Measurements from ENCODE around the gene TSEN34. TPM values are rescaled to one million over a fixed set of nuclear protein-coding genes. Genes with fewer than 3 reads are reported as not detected.
"Not testable (repeated sequence)": the region's sequence is repeated elsewhere in the genome, so short reads cannot be mapped to it uniquely, and the experiment has no call there.

TSEN34 gene
- total RNA-seq, 1 experiment from 2014 or later = 32.0 TPM

DNA sequence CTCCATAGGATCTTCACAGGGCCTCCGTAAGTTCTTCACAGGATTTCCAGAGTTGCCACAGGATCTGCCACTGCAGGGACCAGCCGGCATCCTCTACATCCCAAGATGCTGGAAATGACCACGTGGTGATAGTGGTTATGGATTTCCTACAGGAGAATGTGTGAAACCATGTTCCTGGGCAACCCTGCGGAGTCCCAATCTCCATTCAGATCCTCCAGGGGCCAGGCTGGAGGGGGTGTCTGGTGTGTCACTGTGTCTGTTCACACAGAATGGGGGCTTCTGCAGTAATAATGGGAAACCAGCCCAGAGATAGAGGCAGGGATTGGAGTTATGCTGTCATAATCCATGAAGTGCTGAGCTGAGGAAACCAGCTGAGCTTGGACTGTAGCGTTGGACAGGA lies 42.8 kb downstream of the TSEN34 start:
- Mint-ChIP-seq H3K9me3 (peaks cover 14% of the 10 kb centered on the region), H3K4me3 (no peak overlapping the region), H3K4me1 (no peaks in the 10 kb centered on the region), H3K36me3 (no peaks in the 10 kb centered on the region; the same call in 1 of the 2 replicates), H3K27me3 (ENCODE audit: low read depth) (peaks cover 18% of the 10 kb centered on the region), H3K27ac (no peak overlapping the region)
- ATAC-seq (no peak), DNase-seq (ENCODE audit: low spot score) (no peak)
- TF ChIP-seq TP53 (CRISPR knock-in tag; IDR thresholded peaks at IDR 0.05) (no peak), ZNF423 (CRISPR knock-in tag; IDR thresholded peaks at IDR 0.05) (no peak), NFATC4 (CRISPR knock-in tag; IDR thresholded peaks at IDR 0.05) (no peak), HMGA2 (CRISPR knock-in tag; IDR thresholded peaks at IDR 0.05) (no peak), FOXK1 (CRISPR knock-in tag; IDR thresholded peaks at IDR 0.05) (no peak), NR2C2 (CRISPR knock-in tag; IDR thresholded peaks at IDR 0.05) (no peak), ATF1 (CRISPR knock-in tag; IDR thresholded peaks at IDR 0.05) (no peak), NFYB (CRISPR knock-in tag; conservative IDR thresholded peaks at IDR 0.05; ENCODE audit: low read depth) (no peak), MYBL2 (CRISPR knock-in tag; IDR thresholded peaks at IDR 0.05) (no peak), SMAD3 (CRISPR knock-in tag; IDR thresholded peaks at IDR 0.05; ENCODE audit: borderline replicate concordance) (no peak), ZNF219 (CRISPR knock-in tag; IDR thresholded peaks at IDR 0.05; ENCODE audit: borderline replicate concordance) (no peak), ZNF263 (CRISPR knock-in tag; IDR thresholded peaks at IDR 0.05; ENCODE audit: low read depth) (no peak)
- TF ChIP-seq, protein P1, sequence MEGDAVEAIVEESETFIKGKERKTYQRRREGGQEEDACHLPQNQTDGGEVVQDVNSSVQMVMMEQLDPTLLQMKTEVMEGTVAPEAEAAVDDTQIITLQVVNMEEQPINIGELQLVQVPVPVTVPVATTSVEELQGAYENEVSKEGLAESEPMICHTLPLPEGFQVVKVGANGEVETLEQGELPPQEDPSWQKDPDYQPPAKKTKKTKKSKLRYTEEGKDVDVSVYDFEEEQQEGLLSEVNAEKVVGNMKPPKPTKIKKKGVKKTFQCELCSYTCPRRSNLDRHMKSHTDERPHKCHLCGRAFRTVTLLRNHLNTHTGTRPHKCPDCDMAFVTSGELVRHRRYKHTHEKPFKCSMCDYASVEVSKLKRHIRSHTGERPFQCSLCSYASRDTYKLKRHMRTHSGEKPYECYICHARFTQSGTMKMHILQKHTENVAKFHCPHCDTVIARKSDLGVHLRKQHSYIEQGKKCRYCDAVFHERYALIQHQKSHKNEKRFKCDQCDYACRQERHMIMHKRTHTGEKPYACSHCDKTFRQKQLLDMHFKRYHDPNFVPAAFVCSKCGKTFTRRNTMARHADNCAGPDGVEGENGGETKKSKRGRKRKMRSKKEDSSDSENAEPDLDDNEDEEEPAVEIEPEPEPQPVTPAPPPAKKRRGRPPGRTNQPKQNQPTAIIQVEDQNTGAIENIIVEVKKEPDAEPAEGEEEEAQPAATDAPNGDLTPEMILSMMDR (IDR thresholded peaks at IDR 0.05) = no peak
- TF ChIP-seq, protein P2, sequence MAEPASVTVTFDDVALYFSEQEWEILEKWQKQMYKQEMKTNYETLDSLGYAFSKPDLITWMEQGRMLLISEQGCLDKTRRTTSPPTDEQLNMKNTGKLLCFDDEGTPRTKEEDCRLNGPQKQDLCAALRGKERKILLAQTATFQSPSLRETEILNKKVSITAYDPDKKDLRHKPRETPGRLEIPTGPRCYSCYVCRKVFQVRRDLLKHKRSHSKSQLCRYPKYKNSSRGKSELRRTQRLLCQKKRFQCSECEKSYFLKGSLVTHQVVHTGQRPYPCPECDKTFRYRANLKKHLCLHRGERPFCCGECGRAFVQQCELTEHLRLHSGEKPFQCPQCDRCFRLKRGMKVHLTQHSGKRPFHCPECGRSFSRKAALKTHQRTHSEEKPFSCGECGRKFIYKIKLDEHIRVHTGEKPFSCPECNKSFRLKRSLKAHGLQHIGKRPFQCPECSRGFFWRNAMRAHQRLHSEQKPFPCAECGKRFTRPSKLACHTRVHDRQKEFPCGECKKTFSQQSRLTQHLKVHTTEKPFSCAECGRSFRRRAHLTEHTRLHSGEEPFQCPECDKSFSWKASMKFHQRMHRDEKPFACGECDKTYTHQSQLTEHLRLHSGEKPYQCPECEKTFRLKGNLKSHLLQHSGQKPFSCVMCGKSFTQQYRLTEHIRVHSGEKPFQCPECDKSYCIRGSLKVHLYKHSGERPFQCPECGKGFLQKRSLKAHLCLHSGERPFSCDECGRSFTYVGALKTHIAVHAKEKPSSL (CRISPR knock-in tag; conservative IDR thresholded peaks at IDR 0.05) = no peak
- ChIA-PET POLR2A (no interaction called here), CTCF (no interaction called here)

DNA sequence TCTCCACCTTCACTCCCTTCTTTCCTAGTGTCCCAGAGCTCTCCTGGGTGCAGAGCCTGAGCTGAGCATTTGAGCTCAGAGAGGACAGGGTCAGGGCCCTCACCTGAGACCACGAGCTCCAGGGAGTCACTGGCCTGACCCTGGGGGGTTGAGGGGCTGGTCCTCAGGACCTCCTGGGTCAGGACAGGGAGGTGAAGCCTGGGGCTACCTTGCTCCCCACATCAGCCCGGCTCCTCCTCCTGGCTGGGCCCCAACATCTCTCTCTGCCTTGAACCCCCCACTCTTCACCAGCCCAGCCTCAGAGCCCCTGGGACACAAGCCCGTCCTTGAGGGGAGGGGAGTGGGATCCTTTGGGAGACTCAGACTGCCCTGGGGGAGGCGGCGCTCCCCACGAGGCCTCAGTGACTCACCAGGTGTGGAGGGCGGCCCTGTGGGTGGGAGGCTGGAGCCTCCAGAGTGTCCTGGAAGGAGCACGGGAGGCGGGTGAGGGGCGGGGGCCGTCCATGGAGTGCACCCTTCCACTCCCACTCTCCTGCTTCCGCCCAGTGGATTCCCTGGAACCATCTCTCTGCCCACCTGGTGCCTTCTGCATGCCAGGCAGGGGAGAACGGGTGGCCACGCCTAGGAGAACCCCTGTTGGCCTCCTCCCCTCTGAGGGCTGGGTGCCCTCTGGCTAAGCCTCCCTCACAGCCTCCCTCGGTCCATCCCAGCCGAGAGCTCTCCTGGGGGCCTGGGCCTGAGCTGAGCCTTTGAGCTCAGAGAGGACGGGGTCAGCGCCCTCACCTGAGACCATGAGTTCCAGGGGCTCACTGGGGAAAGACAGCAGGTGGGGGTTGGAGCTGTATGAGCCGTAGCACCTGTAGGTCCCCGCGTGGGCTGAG lies 48.6 kb downstream of the TSEN34 start:
- H3K27ac Mint-ChIP-seq; H3K4me1 Mint-ChIP-seq; CTCF ChIA-PET; ATAC-seq; H3K27me3 Mint-ChIP-seq (ENCODE audit: low read depth); H3K4me3 Mint-ChIP-seq; POLR2A ChIA-PET; H3K9me3 Mint-ChIP-seq; DNase-seq (ENCODE audit: low spot score); H3K36me3 Mint-ChIP-seq: not testable (repeated sequence)

DNA sequence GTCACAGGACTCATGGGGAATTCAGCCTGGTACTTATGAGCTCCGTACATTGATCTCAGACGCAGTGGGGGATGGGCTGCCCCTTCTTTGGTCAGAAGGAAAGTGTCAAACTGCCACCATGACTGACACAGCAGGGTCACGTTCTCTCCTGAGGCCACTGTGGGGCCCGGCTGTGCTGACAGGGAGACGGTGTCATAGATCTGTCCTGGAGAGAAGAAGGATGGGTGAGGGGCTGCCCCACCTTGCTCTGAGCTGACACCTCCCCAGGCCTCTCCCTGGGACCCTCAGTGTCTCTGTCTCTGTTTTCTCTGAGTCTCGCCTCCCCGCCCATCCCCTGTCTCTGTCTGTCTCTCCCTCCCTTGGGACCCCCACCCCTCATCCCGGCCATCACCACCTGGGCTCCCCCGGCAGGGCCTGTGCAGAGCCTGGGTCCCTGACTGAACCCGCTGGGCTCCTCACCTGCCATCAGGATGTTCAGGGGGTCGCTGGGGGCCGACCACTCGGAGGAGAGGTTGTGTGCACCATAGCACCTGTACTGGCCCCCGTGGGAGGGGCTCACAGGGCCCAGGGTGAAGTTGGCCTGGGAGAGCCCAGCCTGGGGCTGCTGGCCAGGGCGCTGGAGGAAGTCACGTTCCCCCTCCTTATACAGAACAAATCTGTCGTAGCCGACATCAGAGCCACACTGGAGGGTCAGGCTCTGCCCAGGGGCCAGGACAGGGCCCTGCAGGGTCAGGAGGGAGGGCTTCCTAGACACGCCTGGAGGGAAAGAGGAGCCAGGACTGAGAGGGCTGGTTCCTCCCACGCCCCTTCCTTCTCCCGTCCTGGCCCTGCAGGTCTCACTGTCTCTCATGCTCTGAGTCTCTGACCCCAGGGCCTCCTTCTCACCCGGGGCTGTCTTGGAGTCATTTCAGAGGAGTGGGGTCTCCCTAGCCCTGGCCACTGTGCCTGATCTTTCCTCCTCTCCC lies 49.5 kb downstream of the TSEN34 start:
- H3K36me3 Mint-ChIP-seq; CTCF ChIA-PET; ATAC-seq; H3K9me3 Mint-ChIP-seq; POLR2A ChIA-PET; DNase-seq (ENCODE audit: low spot score); H3K27me3 Mint-ChIP-seq (ENCODE audit: low read depth); H3K27ac Mint-ChIP-seq; H3K4me3 Mint-ChIP-seq; H3K4me1 Mint-ChIP-seq: not testable (repeated sequence)

DNA sequence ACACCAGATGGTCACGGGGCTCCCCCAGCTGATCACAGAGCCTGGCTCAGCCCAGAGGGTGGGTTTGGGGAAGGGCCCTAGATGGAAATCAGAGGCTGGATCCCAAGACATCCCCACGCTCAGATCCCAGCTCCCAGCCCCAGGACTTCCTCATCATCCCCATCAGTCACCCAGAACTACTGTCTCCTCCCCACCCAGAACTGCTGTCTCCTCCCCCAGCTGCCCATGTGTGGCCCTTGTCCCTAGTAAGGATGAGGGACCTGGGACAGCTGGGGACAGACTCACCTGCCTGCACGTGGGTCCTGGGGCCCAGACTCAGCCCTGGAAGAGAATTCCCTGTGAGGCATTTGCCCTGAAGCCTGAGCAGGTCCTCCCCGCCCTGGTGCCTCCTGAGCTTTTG lies 51.1 kb downstream of the TSEN34 start:
- DNase-seq (ENCODE audit: low spot score); H3K9me3 Mint-ChIP-seq; H3K27ac Mint-ChIP-seq; H3K4me3 Mint-ChIP-seq; ATAC-seq; H3K4me1 Mint-ChIP-seq; H3K27me3 Mint-ChIP-seq (ENCODE audit: low read depth); H3K36me3 Mint-ChIP-seq: not testable (repeated sequence)
- POLR2A ChIA-PET = interaction anchor here (1.0 kb wide), 1 partner anchor 53 kb away, joined by 3 read pairs; the partner anchor contains the start of gene MBOAT7
- CTCF ChIA-PET = interaction anchor here (0.6 to 1.5 kb wide), 2 partner anchors 24 to 69 kb away, joined by 4 to 7 read pairs; partner anchors contain the start of gene TMC4

DNA sequence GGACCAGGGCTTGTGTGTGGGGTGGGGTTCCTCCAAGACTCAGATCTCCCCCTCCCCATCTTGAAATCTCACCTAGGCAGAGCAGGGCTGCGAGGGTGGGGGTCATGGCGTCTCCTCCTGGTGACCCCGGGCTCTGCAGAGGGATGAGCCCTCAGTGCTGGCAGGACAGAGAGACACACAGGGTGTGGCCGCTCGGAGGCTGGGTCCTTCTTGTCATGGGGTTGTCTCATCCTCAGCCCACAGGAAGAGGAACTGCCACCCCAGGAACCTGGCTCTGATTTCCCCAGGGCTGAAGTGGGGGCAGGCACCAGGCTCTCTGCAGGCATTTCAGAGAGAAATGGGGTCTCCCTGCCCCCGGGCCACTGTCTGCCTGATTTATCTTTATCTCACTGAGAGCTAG lies 51.5 kb downstream of the TSEN34 start, which contains the start of gene LILRA6:
LILRA6 (minus strand) TSS at position 145 of the 400 bp plus-strand sequence.
- DNase-seq (ENCODE audit: low spot score); POLR2A ChIA-PET; ATAC-seq; H3K27ac Mint-ChIP-seq; H3K4me1 Mint-ChIP-seq; H3K27me3 Mint-ChIP-seq (ENCODE audit: low read depth); H3K4me3 Mint-ChIP-seq; H3K36me3 Mint-ChIP-seq; H3K9me3 Mint-ChIP-seq: not testable (repeated sequence)
- CTCF ChIA-PET = interaction anchor here (0.6 to 1.5 kb wide), 2 partner anchors 23 to 70 kb away, joined by 4 to 7 read pairs; partner anchors contain the start of gene TMC4

DNA sequence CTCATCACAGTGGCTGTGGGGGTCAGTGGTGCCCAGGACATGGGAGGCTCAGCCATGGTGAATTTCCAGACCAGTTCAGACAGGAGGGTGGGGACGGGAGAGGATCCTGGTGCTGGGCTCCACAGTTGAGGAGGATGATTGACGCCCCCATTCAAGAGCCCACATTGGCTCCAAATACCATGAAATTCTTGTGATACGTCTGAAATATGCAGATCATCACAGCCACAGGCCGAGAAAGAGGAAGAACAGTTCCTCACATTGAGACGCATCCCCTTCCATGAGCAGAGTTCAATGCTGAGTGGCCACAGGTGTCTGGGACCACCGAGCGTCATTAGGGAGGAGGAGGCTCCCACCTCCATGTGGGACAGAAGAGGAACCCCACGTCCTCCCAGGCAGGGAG lies 52.7 kb downstream of the TSEN34 start:
- H3K4me1 Mint-ChIP-seq; H3K36me3 Mint-ChIP-seq; POLR2A ChIA-PET; H3K4me3 Mint-ChIP-seq; DNase-seq (ENCODE audit: low spot score); H3K27ac Mint-ChIP-seq; H3K9me3 Mint-ChIP-seq; ATAC-seq: not testable (repeated sequence)
- peaks cover 19% of the 10 kb centered on the region for H3K27me3 Mint-ChIP-seq (ENCODE audit: low read depth)
- CTCF ChIA-PET = interaction anchor here (1.5 kb wide), 1 partner anchor 22 kb away, joined by 7 read pairs; no protein-coding TSS in a partner anchor
